ENCODE results near the gene RGL1.

- TF ChIP-seq YY1 (IDR thresholded peaks at IDR 0.05; ENCODE audit: borderline replicate concordance in 1 of 3, control insufficient read depth in 1 of 3, extremely low read depth in 1 of 3, insufficient read depth in 3 of 3, insufficient read length in 1 of 3, insufficient replicate concordance in 2 of 3, low read depth in 1 of 3, low read length in 2 of 3) (no peak), CTCF (IDR thresholded peaks at IDR 0.05 in 2 of 3, conservative IDR thresholded peaks at IDR 0.05 in 1 of 3; ENCODE audit: insufficient read depth in 2 of 3, low read depth in 1 of 3, low read length in 3 of 3) (no peak), NFE2 (IDR thresholded peaks at IDR 0.05; ENCODE audit: low read depth) (no peak), FOXJ3 (CRISPR knock-in tag; IDR thresholded peaks at IDR 0.05) (no peak), MXD1 (CRISPR knock-in tag; IDR thresholded peaks at IDR 0.05; ENCODE audit: borderline replicate concordance, poor library complexity, severe bottlenecking) (no peak)
Measured at GRCh38 chr1:183780159-183780558, 24.8 kb upstream of the RGL1 start.

Measured in K562 (cell line).